Measurements from ENCODE around the gene ELK1.

DNA sequence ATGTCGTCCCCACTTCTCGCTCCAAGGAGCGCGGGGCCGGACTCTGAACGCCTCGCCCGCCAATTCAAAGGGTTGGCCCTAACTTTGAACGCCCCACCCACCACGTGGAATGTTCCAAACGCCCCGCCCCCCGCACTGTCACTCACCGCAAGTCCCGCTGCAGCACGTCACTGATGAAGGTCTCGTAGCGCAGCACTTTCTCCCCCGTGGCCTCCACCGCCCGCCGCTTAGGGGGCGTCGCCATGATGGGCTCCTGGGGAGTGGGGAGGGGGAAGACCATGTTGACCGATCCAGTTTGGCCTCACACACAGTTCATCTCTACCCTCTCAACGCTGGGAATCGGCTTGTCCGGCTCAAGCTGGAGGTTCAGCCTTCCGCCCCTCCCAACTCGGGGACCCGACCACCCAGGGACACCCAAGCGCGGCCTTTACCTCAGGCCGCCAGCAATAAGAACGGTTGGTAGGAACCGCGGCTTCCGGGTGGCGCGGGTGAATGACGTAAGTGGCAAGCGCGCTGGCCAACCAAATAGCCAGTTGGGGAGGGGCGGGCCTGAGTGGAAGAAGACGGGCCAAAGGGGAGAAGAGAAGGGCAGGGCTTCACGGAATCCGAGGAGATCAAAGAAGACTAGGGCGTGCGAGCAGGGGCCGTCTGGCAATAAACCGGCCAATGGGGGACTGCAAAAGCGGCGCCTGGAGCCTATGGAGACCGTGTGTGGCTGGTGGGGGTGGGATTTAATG, 8.5 kb upstream of the ELK1 start, which contains the start of gene UXT:
- TF ChIP-seq, protein P1, sequence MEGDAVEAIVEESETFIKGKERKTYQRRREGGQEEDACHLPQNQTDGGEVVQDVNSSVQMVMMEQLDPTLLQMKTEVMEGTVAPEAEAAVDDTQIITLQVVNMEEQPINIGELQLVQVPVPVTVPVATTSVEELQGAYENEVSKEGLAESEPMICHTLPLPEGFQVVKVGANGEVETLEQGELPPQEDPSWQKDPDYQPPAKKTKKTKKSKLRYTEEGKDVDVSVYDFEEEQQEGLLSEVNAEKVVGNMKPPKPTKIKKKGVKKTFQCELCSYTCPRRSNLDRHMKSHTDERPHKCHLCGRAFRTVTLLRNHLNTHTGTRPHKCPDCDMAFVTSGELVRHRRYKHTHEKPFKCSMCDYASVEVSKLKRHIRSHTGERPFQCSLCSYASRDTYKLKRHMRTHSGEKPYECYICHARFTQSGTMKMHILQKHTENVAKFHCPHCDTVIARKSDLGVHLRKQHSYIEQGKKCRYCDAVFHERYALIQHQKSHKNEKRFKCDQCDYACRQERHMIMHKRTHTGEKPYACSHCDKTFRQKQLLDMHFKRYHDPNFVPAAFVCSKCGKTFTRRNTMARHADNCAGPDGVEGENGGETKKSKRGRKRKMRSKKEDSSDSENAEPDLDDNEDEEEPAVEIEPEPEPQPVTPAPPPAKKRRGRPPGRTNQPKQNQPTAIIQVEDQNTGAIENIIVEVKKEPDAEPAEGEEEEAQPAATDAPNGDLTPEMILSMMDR (IDR thresholded peaks at IDR 0.05; ENCODE audit: low read length), result no peak
- TF ChIP-seq EZH2 (IDR thresholded peaks at IDR 0.05; ENCODE audit: borderline replicate concordance, low read length), result no peak

Data from OCI-LY1 (cell line).